Activated CD4-positive, alpha-beta T cell treated with anti-CD3 and anti-CD28 coated beads, Interleukin-2, amount 10 ng/mL, durations not matched to agents 24 days and 14 days (primary cell): ENCODE data around the gene SORD. TPM values are rescaled to one million over a fixed set of nuclear protein-coding genes. Genes with fewer than 3 reads are reported as not detected.
A peak's percentile ranks its signal among the peaks of the same experiment; 100 is the strongest.
"Not testable (repeated sequence)": the region's sequence is repeated elsewhere in the genome, so short reads cannot be mapped to it uniquely, and the experiment has no call there.

Experiments
- DNase-seq: peaks from one replicate; pipeline ENCODE4 v3.0.0; 2022
- H3K27ac Mint-ChIP-seq: one replicate; pipeline ENCODE4 v1.8.0; 2022; ENCODE audit warnings: mild to moderate bottlenecking, mixed read lengths
- H3K27me3 Mint-ChIP-seq: one replicate; pipeline ENCODE4 v1.8.0; 2022; ENCODE audit warnings: mixed read lengths
- H3K36me3 Mint-ChIP-seq: one replicate; pipeline ENCODE4 v1.8.0; 2022; ENCODE audit warnings: low read depth, mild to moderate bottlenecking, mixed read lengths
- H3K4me1 Mint-ChIP-seq: one replicate; pipeline ENCODE4 v1.8.0; 2021; ENCODE audit warnings: mixed read lengths
- H3K4me3 Mint-ChIP-seq: one replicate; pipeline ENCODE4 v1.8.0; 2022; ENCODE audit warnings: mild to moderate bottlenecking, moderate library complexity, mixed read lengths
- H3K9me3 Mint-ChIP-seq: one replicate; pipeline ENCODE4 v1.8.0; 2021; ENCODE audit warnings: mixed read lengths
- intact Hi-C: fragments of 100-400 bp; cut with micrococcal nuclease; formaldehyde crosslinking; loops from one replicate; pipeline ENCODE4 v1.15.1; 2023
- total RNA-seq: library from RNA; stranded (reverse); gene quantifications from 2 replicates; pipeline ENCODE4 v1.2.3, GENCODE V29; 2022

Gene SORD
- total RNA-seq, 1 donor from 2014 or later: 28.0 TPM

GRCh38 chr15:45104170-45104569, 81.2 kb downstream of the SORD start:
- H3K36me3 Mint-ChIP-seq, H3K9me3 Mint-ChIP-seq, DNase-seq, intact Hi-C loops, H3K4me3 Mint-ChIP-seq, H3K27me3 Mint-ChIP-seq, H3K27ac Mint-ChIP-seq, H3K4me1 Mint-ChIP-seq: not testable (repeated sequence)

GRCh38 chr15:45105586-45105985, 82.6 kb downstream of the SORD start:
- Mint-ChIP-seq H3K27me3 (peaks cover 20% of the 10 kb centered on the region), H3K4me1 (no peaks in the 10 kb centered on the region), H3K36me3 (no peaks in the 10 kb centered on the region), H3K9me3 (no peaks in the 10 kb centered on the region), H3K27ac (no peak overlapping the region), H3K4me3 (no peak overlapping the region)
- intact Hi-C loops: no loop called here
- no peak for DNase-seq

GRCh38 chr15:45106002-45106790, 83.2 kb downstream of the SORD start:
- H3K4me1 Mint-ChIP-seq: no peaks in the 10 kb centered on the region
- peaks cover 21% of the 10 kb centered on the region for H3K27me3 Mint-ChIP-seq
- H3K4me3 Mint-ChIP-seq: no peak overlapping the region
- no peaks in the 10 kb centered on the region for H3K9me3 Mint-ChIP-seq
- no peaks in the 10 kb centered on the region for H3K36me3 Mint-ChIP-seq
- no peak for DNase-seq
- intact Hi-C loops: no loop called here
- H3K27ac Mint-ChIP-seq: no peak overlapping the region

- intact Hi-C loops: no loop called here
- H3K4me3 Mint-ChIP-seq: no peak overlapping the region
Observed at GRCh38 chr15:45107941-45108630, 85.1 kb downstream of the SORD start.

GRCh38 chr15:45110256-45110820, 87.3 kb downstream of the SORD start:
- DNase-seq: no peak
- H3K27me3 Mint-ChIP-seq: peaks cover 56% of the 10 kb centered on the region
- peaks cover 9% of the 10 kb centered on the region for H3K4me1 Mint-ChIP-seq
- no peak overlapping the region for H3K27ac Mint-ChIP-seq
- H3K36me3 Mint-ChIP-seq: no peaks in the 10 kb centered on the region
- no peak overlapping the region for H3K4me3 Mint-ChIP-seq
- intact Hi-C loops: no loop called here
- H3K9me3 Mint-ChIP-seq: no peaks in the 10 kb centered on the region

More at GRCh38 chr15:45107941-45108630, 85.1 kb downstream of the SORD start:
- no peaks in the 10 kb centered on the region for H3K36me3 Mint-ChIP-seq
- H3K9me3 Mint-ChIP-seq: no peaks in the 10 kb centered on the region
- no peak for DNase-seq
- H3K4me1 Mint-ChIP-seq: peaks cover 5% of the 10 kb centered on the region
- no peak overlapping the region for H3K27ac Mint-ChIP-seq
- peaks cover 34% of the 10 kb centered on the region for H3K27me3 Mint-ChIP-seq

- intact Hi-C loops: no loop called here
- H3K4me3 Mint-ChIP-seq: peak overlapping the region; percentile 33
- H3K36me3 Mint-ChIP-seq: no peaks in the 10 kb centered on the region
- DNase-seq: no peak
- no peak overlapping the region for H3K27ac Mint-ChIP-seq
- H3K9me3 Mint-ChIP-seq: no peaks in the 10 kb centered on the region
- peaks cover 69% of the 10 kb centered on the region for H3K27me3 Mint-ChIP-seq
- peaks cover 12% of the 10 kb centered on the region for H3K4me1 Mint-ChIP-seq
Observed at GRCh38 chr15:45111390-45112142, 88.6 kb downstream of the SORD start.

GRCh38 chr15:45112143-45112590, 89.2 kb downstream of the SORD start:
- Mint-ChIP-seq H3K9me3 (no peaks in the 10 kb centered on the region), H3K27ac (no peak overlapping the region), H3K36me3 (no peaks in the 10 kb centered on the region), H3K4me3 (peak overlapping the region; percentile 33), H3K27me3 (peaks cover 71% of the 10 kb centered on the region), H3K4me1 (peaks cover 12% of the 10 kb centered on the region)
- DNase-seq: no peak
- intact Hi-C loops: no loop called here

GRCh38 chr15:45112591-45113379, 89.8 kb downstream of the SORD start:
- Mint-ChIP-seq H3K27ac (no peak overlapping the region), H3K9me3 (no peaks in the 10 kb centered on the region), H3K4me3 (peak overlapping the region; percentile 33), H3K27me3 (peaks cover 77% of the 10 kb centered on the region), H3K36me3 (no peaks in the 10 kb centered on the region), H3K4me1 (peaks cover 18% of the 10 kb centered on the region)
- intact Hi-C loops: no loop called here
- peak; percentile 62 for DNase-seq

- no peak for DNase-seq
- Mint-ChIP-seq H3K36me3 (no peaks in the 10 kb centered on the region), H3K9me3 (no peaks in the 10 kb centered on the region), H3K27me3 (peaks cover 84% of the 10 kb centered on the region), H3K4me1 (peaks cover 24% of the 10 kb centered on the region), H3K4me3 (no peak overlapping the region), H3K27ac (no peak overlapping the region)
- intact Hi-C loops: no loop called here
Observed at GRCh38 chr15:45113380-45113990, 90.5 kb downstream of the SORD start.

- H3K9me3 Mint-ChIP-seq: no peaks in the 10 kb centered on the region
- peaks cover 80% of the 10 kb centered on the region for H3K27me3 Mint-ChIP-seq
- H3K4me3 Mint-ChIP-seq: no peak within 1 kb of the TSS
- no peaks in the 10 kb centered on the region for H3K36me3 Mint-ChIP-seq
- H3K4me1 Mint-ChIP-seq: peaks cover 24% of the 10 kb centered on the region
- H3K27ac Mint-ChIP-seq: no peak within 1 kb of the TSS
- intact Hi-C loops: no loop called here
- peak; percentile 59 for DNase-seq
Observed at GRCh38 chr15:45114076-45114750, 91.2 kb downstream of the SORD start, which contains the start of the genes DUOX2 and DUOXA2. Gene DUOX2 (minus strand): TSS chr15:45114172. CDS start chr15:45113411, 761 bp downstream. Gene DUOXA2 (plus strand): TSS chr15:45114326. CDS start chr15:45114606, 280 bp downstream.

- peaks cover 77% of the 10 kb centered on the region for H3K27me3 Mint-ChIP-seq
- no peak overlapping the region for H3K4me3 Mint-ChIP-seq
- H3K9me3 Mint-ChIP-seq: no peaks in the 10 kb centered on the region
- no peak overlapping the region for H3K27ac Mint-ChIP-seq
- H3K36me3 Mint-ChIP-seq: no peaks in the 10 kb centered on the region
- intact Hi-C loops: loop anchor here (5.0 kb wide), 1 partner anchor 262 kb away; no protein-coding TSS in a partner anchor
- no peak for DNase-seq
- peaks cover 24% of the 10 kb centered on the region for H3K4me1 Mint-ChIP-seq
Observed at GRCh38 chr15:45114751-45115085, 91.7 kb downstream of the SORD start.

- H3K27me3 Mint-ChIP-seq: peaks cover 71% of the 10 kb centered on the region
- H3K27ac Mint-ChIP-seq: peak overlapping the region; percentile 45
- peaks cover 24% of the 10 kb centered on the region for H3K4me1 Mint-ChIP-seq
- no peak overlapping the region for H3K4me3 Mint-ChIP-seq
- intact Hi-C loops: loop anchor here (5.0 kb wide), 1 partner anchor 263 kb away; no protein-coding TSS in a partner anchor
- DNase-seq: no peak
- no peaks in the 10 kb centered on the region for H3K36me3 Mint-ChIP-seq
- H3K9me3 Mint-ChIP-seq: no peaks in the 10 kb centered on the region
Observed at GRCh38 chr15:45115312-45115820, 92.4 kb downstream of the SORD start.
